Measurements from ENCODE around the gene VHLL.

- no peak for TF ChIP-seq CTCF (IDR thresholded peaks at IDR 0.05)
- TF ChIP-seq EP300 (IDR thresholded peaks at IDR 0.05) = no peak
- no peak for TF ChIP-seq POLR2A (IDR thresholded peaks at IDR 0.05)
Observed at GRCh38 chr1:156286061-156286460, 13.0 kb downstream of the VHLL start.

All from tibial nerve (tissue), 4 donors.